ENCODE measurements around the gene TOM1L2.

DNA sequence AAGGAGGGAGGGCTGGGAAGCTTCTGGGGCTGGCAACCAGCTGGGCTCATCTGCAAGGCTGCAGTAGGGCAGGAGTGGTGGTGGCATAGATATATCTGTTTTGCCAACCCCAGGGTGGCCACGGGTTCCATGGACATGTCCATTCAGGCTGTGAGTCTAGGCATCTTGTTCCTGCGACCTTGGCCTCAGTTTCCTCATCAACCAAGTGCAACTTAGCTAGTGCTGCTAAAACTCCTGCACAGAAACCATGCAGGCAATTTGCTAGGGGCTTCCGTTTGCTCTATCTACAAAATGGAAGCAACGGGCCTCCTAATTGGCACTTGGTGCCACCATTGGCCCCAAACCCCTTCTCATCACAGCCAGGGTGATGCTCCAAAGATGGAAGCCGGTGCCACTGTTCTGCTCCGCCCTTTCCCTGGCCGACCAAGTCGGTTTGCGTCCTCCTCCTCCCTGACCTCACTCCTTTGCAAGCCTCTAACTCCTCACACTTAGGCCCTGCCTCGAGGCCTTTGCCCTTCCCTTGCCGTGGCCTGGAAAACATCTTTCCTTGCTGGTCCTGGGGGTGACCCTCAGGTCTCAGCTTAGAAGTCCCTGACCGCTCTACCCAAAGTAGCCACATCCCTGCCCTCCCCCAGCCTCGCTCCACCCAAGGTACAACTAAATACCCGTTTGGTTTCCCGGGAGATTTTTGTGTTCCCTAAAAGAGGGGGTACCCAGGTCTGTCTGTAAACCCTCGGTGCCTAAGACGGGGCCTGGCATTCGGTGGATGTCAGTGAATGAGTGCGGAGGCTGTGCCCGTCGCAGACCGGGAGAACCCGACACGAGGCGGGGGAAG, 136.6 kb downstream of the TOM1L2 start:
- TF ChIP-seq, protein P1, sequence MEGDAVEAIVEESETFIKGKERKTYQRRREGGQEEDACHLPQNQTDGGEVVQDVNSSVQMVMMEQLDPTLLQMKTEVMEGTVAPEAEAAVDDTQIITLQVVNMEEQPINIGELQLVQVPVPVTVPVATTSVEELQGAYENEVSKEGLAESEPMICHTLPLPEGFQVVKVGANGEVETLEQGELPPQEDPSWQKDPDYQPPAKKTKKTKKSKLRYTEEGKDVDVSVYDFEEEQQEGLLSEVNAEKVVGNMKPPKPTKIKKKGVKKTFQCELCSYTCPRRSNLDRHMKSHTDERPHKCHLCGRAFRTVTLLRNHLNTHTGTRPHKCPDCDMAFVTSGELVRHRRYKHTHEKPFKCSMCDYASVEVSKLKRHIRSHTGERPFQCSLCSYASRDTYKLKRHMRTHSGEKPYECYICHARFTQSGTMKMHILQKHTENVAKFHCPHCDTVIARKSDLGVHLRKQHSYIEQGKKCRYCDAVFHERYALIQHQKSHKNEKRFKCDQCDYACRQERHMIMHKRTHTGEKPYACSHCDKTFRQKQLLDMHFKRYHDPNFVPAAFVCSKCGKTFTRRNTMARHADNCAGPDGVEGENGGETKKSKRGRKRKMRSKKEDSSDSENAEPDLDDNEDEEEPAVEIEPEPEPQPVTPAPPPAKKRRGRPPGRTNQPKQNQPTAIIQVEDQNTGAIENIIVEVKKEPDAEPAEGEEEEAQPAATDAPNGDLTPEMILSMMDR (conservative IDR thresholded peaks at IDR 0.05; ENCODE audit: low read depth, low read length) = no peak
- TF ChIP-seq RAD21 (IDR thresholded peaks at IDR 0.05; ENCODE audit: low read length) = no peak

Measured in IMR-90 (cell line).